Heart right ventricle (tissue), 16 donors: ENCODE results near the gene RNF19B. TPM values are rescaled to one million over a fixed set of nuclear protein-coding genes. Genes with fewer than 3 reads are reported as not detected.

Experiments
- ATAC-seq, 8 donors: fragments of 200-7000 bp; cut with Tn5 transposase; one replicate each; pipeline ENCODE4 v1.9.1; 2020; ENCODE audit warnings: mild to moderate bottlenecking in 8 of 8, moderate library complexity in 8 of 8, moderate number of reproducible peaks in 1 of 8
- DNase-seq, 2 donors: peaks; one replicate each; pipeline ENCODE4 v3.0.0-alpha.2; 2020
- H3K27ac ChIP-seq, 10 donors: fragments of 200-600 bp; sonication (generic) in 2 of 10; one replicate each; pipeline versions ENCODE4 v1.5.0 to v1.8.0; 2020 to 2022; ENCODE audit warnings: mild to moderate bottlenecking in 3 of 10
- H3K27me3 ChIP-seq, 7 donors: fragments of 200-600 bp; one replicate each; pipeline ENCODE4 v1.8.0; 2021 to 2022; ENCODE audit warnings: mild to moderate bottlenecking in 2 of 7
- H3K36me3 ChIP-seq, 9 donors: fragments of 200-600 bp; sonication (generic) in 1 of 9; one replicate each; pipeline versions ENCODE4 v1.5.0 to v1.8.0; 2020 to 2022; ENCODE audit warnings: mild to moderate bottlenecking in 2 of 9
- H3K4me1 ChIP-seq, 9 donors: fragments of 200-600 bp; sonication (generic) in 1 of 9; one replicate each; pipeline versions ENCODE4 v1.5.0 to v1.8.0; 2020 to 2022; ENCODE audit warnings: mild to moderate bottlenecking in 4 of 9
- H3K4me3 ChIP-seq, 10 donors: fragments of 200-600 bp; sonication (generic) in 2 of 10; one replicate each; pipeline versions ENCODE4 v1.5.0 to v1.8.0; 2020 to 2022; ENCODE audit warnings: mild to moderate bottlenecking in 7 of 10, moderate library complexity in 2 of 10
- H3K9me3 ChIP-seq, 11 donors: fragments of 200-600 bp in 10 of 11; sonication (generic) in 2 of 11; one replicate each; pipeline versions ENCODE4 v1.5.0 to v1.8.0; 2013 to 2022; ENCODE audit warnings: mild to moderate bottlenecking in 2 of 11, control low read depth in 1 of 11, moderate library complexity in 1 of 11
- WGBS, 2 donors: extraction: QIAGEN DNeasy Blood & Tissue Kit; methylation state at CpG; one replicate each; pipeline ENCODE4 v1.1.7; 2013; ENCODE audit warnings: inconsistent platforms in 1 of 2; 5-methylcytosine and 5-hydroxymethylcytosine counted together
- intact Hi-C, 10 donors: fragments of 100-400 bp; cut with DNase I; formaldehyde crosslinking; loops; one replicate each; pipeline versions ENCODE4 v1.11.1 to v1.14.2; 2022
- polyA plus RNA-seq, 2 donors: library from polyadenylated mRNA; stranded (reverse); fragments of 200-250 nt; gene quantifications; one replicate each; pipeline ENCODE4 v1.2.3, GENCODE V29; 2013
- total RNA-seq, 10 donors: library from RNA; stranded (reverse); fragmentation: NEBNext Ultra II Directional in 3 of 10; extraction: Animal tissue kit (Norgen Biotek cat#: 25700) in 3 of 10; gene quantifications; one replicate each; pipeline versions ENCODE4 v1.2.1 to v1.2.4, GENCODE V29; 2021 to 2023
- TF ChIP-seq, protein P1 (sequence below), 9 donors: fragments of 200-600 bp; sonication (generic) in 2 of 9; IDR thresholded peaks; one replicate each; pipeline versions ENCODE4 v1.5.0 to v1.8.0; 2021 to 2022; ENCODE audit warnings: antibody characterized with exemption in 9 of 9, mild to moderate bottlenecking in 5 of 9, moderate library complexity in 1 of 9
- donor health status: Arrhythmogenic right ventricular cardiomyopathy.
- donor health status: ischemic (EF 13 %, LVEDD 7.1; RV severe dilation, severe dysfunction).
- donor health status: healthy with polysubstance abuse.
- donor health status: DM: no; HTN: yes; CAD: no.
- donor health status: DM: no; HTN: no; CAD: no.
- donor health status: ischemic (EF 25% LVEDD 6.9; RV normal size, moderate dysfunction).
- donor health status: ischemic (EF 25% LVEDD 5.7; RV mildly dilated, moderate dysfunction).
- donor health status: healthy.
- donor health status: DM: yes; HTN: yes; CAD: no.
- donor health status: Ischemic cardiomyopathy.
- donor health status: ischemic (EF 35%, LVEDD 5.7; RV mildly dilated, moderate dysfunction).
- donor health status: nonischemic (EF 11% LVEDD 7.7; RV severe dilation, severe dysfunction).
- donor health status: DM: yes; HTN: yes; CAD: no.
- donor health status: PGD.
- donor health status: ischemic (EF 29% LVEDD 5.4; RV normal size, mild dysfunction).
- donor health status: nonischemic (EF 23%, LVEDD 6.1; RV moderate dilation, normal function).

Gene RNF19B
- total and polyA plus RNA-seq, 12 donors = 1.1 to 36.9 (median 13.2) TPM

DNA sequence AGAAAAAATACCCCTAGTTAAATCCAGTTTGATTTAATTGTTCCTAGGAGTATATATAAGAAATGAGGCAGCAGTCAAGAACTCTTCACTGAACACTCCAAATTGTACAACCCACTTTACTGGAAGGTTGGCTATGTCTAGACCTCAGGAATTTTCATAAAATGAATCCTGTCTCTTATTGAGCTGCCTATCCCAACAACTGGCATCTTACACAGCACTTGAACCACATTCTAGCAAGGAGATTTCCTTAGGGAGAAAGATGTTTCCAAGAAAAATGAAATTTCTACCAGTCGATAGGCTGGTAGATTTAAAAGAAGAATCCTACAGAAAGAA is 16.3 kb downstream of the RNF19B start:
- ATAC-seq (no peak), DNase-seq (no peak)
- TF ChIP-seq, protein P1, sequence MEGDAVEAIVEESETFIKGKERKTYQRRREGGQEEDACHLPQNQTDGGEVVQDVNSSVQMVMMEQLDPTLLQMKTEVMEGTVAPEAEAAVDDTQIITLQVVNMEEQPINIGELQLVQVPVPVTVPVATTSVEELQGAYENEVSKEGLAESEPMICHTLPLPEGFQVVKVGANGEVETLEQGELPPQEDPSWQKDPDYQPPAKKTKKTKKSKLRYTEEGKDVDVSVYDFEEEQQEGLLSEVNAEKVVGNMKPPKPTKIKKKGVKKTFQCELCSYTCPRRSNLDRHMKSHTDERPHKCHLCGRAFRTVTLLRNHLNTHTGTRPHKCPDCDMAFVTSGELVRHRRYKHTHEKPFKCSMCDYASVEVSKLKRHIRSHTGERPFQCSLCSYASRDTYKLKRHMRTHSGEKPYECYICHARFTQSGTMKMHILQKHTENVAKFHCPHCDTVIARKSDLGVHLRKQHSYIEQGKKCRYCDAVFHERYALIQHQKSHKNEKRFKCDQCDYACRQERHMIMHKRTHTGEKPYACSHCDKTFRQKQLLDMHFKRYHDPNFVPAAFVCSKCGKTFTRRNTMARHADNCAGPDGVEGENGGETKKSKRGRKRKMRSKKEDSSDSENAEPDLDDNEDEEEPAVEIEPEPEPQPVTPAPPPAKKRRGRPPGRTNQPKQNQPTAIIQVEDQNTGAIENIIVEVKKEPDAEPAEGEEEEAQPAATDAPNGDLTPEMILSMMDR (IDR thresholded peaks at IDR 0.05) = no peak
- H3K9me3 ChIP-seq = no peaks in the 10 kb centered on the region
- intact Hi-C loops = loop anchor here in 2 of 10 donors (5.0 kb wide), 2 partner anchors 89 to 109 kb away; partner anchors contain the start of gene AK2 (in 1 of the 2)
- H3K4me1 ChIP-seq = peaks cover 0 to 44% (median 18%) of the 10 kb centered on the region in 9 donors
- no peak overlapping the region for H3K27ac ChIP-seq
- peaks cover 0 to 79% (median 21%) of the 10 kb centered on the region in 9 donors for H3K36me3 ChIP-seq
- WGBS, 2 donors = 89 to 93% methylated on average over 1 of the region's 1 CpG
- H3K4me3 ChIP-seq = no peak overlapping the region
- no peaks in the 10 kb centered on the region for H3K27me3 ChIP-seq

DNA sequence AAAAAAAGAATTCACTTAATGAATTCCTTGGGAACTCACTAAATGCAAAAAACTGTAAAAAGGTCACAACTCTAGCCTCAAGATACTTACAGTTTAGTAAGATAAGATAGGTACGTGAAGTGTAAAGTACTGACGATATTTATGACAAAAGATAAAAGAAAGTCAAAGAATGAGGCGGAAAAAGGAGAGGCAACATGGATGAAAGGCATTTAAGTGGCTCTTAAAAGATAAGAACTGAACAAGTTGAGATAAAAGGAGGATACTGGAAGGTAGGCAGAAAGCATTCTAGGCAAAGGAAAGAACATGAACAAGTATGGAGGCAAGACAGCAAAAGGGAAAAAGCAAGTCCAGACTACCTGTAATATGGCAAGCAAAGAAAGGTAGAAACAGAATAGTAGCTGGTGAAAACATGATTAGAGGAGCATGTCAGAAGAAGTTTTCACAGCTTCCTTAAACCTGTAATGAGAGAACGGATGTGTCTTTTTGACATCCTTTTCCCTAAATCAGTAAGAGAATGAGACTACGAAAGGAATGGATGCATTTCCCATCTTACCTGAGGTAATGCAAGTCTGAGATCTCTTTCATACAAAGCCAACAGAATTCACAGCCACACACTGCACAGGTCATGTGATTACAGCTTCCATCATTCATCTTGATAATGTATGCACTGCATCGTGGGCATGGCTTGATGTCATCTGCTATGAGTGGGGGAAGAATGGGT is 16.8 kb downstream of the RNF19B start:
- intact Hi-C loops = loop anchor here in 2 of 10 donors (5.0 kb wide), 2 partner anchors 89 to 109 kb away; partner anchors contain the start of gene AK2 (in 1 of the 2)
- no peak for DNase-seq

DNA sequence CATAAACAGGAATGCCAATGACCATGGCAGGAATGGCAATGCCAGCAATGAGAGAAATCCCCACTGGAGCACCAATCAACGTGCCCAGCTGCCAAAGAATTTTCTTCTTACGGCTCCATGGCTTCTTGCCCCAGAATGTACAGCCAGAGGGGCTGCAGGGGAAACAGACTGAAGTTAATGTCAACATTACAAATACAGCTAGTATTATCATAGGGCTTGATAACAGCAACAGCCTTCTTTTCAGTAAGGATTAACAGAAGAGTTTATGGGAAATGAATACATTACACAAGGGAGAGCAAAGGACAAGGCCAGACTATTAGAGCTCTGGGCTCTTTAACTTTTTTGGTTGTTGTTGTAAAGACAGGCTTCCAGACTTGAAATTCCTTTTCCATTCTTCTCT is 18.2 kb downstream of the RNF19B start:
- WGBS, 2 donors = 57 to 62% methylated on average over 2 of the region's 2 CpGs
- Histone ChIP-seq H3K9me3 (no peaks in the 10 kb centered on the region), H3K27me3 (no peaks in the 10 kb centered on the region), H3K4me3 (no peak overlapping the region), H3K4me1 (peaks cover 0 to 40% (median 18%) of the 10 kb centered on the region in 9 donors), H3K36me3 (peaks cover 0 to 93% (median 31%) of the 10 kb centered on the region in 9 donors), H3K27ac (no peak overlapping the region)
- TF ChIP-seq, protein P1 (IDR thresholded peaks at IDR 0.05) = no peak
- no peak for ATAC-seq
- intact Hi-C loops = loop anchor here in 2 of 10 donors (5.0 kb wide), 2 partner anchors 91 to 111 kb away; partner anchors contain the start of gene AK2 (in 1 of the 2)
- DNase-seq = no peak

More for the DNA sequence above, 16.8 kb downstream of the RNF19B start:
- Histone ChIP-seq H3K4me3 (no peak overlapping the region), H3K36me3 (peaks cover 0 to 84% (median 26%) of the 10 kb centered on the region in 9 donors), H3K4me1 (peaks cover 0 to 40% (median 18%) of the 10 kb centered on the region in 9 donors), H3K9me3 (no peaks in the 10 kb centered on the region), H3K27ac (no peak overlapping the region), H3K27me3 (no peaks in the 10 kb centered on the region)
- TF ChIP-seq, protein P1 (IDR thresholded peaks at IDR 0.05) = no peak
- ATAC-seq = no peak
- 73 to 86% methylated on average over 6 of the region's 6 CpGs for WGBS, 2 donors

DNA sequence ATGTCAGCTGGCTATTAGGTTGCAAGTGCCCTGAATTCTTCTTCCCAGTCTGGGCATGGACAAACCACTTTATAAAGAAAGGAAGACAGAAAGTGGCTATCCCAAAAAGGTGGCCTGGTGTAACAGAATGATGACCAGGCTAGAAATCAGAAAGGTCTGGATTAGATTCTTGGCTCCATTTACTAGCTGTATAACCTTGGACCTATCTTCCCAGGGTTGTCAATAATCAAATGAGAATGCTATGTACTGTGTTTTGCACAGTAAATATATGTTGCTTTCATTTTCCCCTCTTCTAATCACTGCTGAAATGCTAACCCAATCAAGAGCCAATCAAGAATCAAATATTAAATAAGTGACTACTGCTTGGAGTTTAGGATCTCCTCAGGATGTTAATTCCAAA is 20.4 kb downstream of the RNF19B start:
- H3K27ac ChIP-seq = no peak overlapping the region

More for the DNA sequence above, 20.4 kb downstream of the RNF19B start:
- DNase-seq (no peak), ATAC-seq (no peak)
- TF ChIP-seq, protein P1 (IDR thresholded peaks at IDR 0.05) = no peak
- intact Hi-C loops = no loop called here
- H3K9me3 ChIP-seq = no peaks in the 10 kb centered on the region
- peaks cover 8 to 48% (median 27%) of the 10 kb centered on the region in 9 donors for H3K4me1 ChIP-seq
- peaks cover 0 to 98% (median 36%) of the 10 kb centered on the region in 9 donors for H3K36me3 ChIP-seq
- H3K27me3 ChIP-seq = no peaks in the 10 kb centered on the region
- H3K4me3 ChIP-seq = no peak overlapping the region
